Upper lobe of right lung (tissue), 1 donor: ENCODE data around the gene PHAF1. TPM values are rescaled to one million over a fixed set of nuclear protein-coding genes. Genes with fewer than 3 reads are reported as not detected.
A peak's percentile ranks its signal among the peaks of the same experiment; 100 is the strongest.

Experiments used
- ATAC-seq: fragments of 200-7000 bp; cut with Tn5 transposase; one replicate; pipeline ENCODE4 v1.9.1; 2020; ENCODE audit warnings: mild to moderate bottlenecking, moderate library complexity
- DNase-seq: peaks from one replicate; pipeline ENCODE4 v3.0.0-alpha.2; 2020
- H3K27ac ChIP-seq: fragments of 200-600 bp; one replicate; pipeline ENCODE4 v1.8.0; 2022
- H3K27me3 ChIP-seq: fragments of 200-600 bp; one replicate; pipeline ENCODE4 v1.8.0; 2022; ENCODE audit warnings: mild to moderate bottlenecking
- H3K36me3 ChIP-seq: fragments of 200-600 bp; one replicate; pipeline ENCODE4 v1.8.0; 2022
- H3K4me1 ChIP-seq: fragments of 200-600 bp; one replicate; pipeline ENCODE4 v1.8.0; 2022
- H3K4me3 ChIP-seq: fragments of 200-600 bp; one replicate; pipeline ENCODE4 v1.8.0; 2022; ENCODE audit warnings: mild to moderate bottlenecking
- H3K9me3 ChIP-seq: fragments of 200-600 bp; one replicate; pipeline ENCODE4 v1.8.0; 2022
- CTCF ChIP-seq: fragments of 200-600 bp; IDR thresholded peaks from one replicate; pipeline ENCODE4 v1.8.0; 2022; ENCODE audit warnings: antibody characterized with exemption
- intact Hi-C: fragments of 100-400 bp; cut with DNase I; formaldehyde crosslinking; loops from one replicate; pipeline ENCODE4 v1.11.0; 2022
- total RNA-seq: library from RNA; stranded (reverse); fragmentation: NEBNext Ultra II Directional; extraction: Animal tissue kit (Norgen Biotek cat#: 25700); gene quantifications from one replicate; pipeline ENCODE4 v1.2.1, GENCODE V29; 2021
- donor health status: DM: no; HTN: yes; CAD: no; lungs with severe emphysema.

The PHAF1 gene
- total RNA-seq, 1 donor from 2014 or later, result 16.4 TPM

- ATAC-seq (peak; percentile 76), DNase-seq (peak; percentile 91)
- no peak for TF ChIP-seq CTCF
- no peaks in the 10 kb centered on the region for H3K27me3 ChIP-seq
- peak within 1 kb of the TSS; percentile 83 for H3K27ac ChIP-seq
- intact Hi-C loops, result loop anchor here (10.0 kb wide), 1 partner anchor 176 kb away; no protein-coding TSS in a partner anchor
- H3K36me3 ChIP-seq, result peaks cover 26% of the 10 kb centered on the region
- H3K4me3 ChIP-seq, result peak within 1 kb of the TSS; percentile 75
- H3K9me3 ChIP-seq, result no peaks in the 10 kb centered on the region
- H3K4me1 ChIP-seq, result peaks cover 12% of the 10 kb centered on the region
Observed at GRCh38 chr16:67150833-67151396, 41.2 kb downstream of the PHAF1 start, which contains the start of gene B3GNT9. Gene B3GNT9, minus strand, starts transcription at chr16:67150998. Its CDS starts 513 bp downstream, at chr16:67150485.

GRCh38 chr16:67151431-67152097 lies 41.8 kb downstream of the PHAF1 start:
- peak overlapping the region; percentile 75 for H3K4me3 ChIP-seq
- no peaks in the 10 kb centered on the region for H3K9me3 ChIP-seq
- TF ChIP-seq CTCF, result no peak
- ATAC-seq, result no peak
- H3K27ac ChIP-seq, result peak overlapping the region; percentile 83
- intact Hi-C loops, result loop anchor here (10.0 kb wide), 1 partner anchor 177 kb away; no protein-coding TSS in a partner anchor
- H3K36me3 ChIP-seq, result peaks cover 19% of the 10 kb centered on the region
- H3K27me3 ChIP-seq, result no peaks in the 10 kb centered on the region
- DNase-seq, result no peak
- H3K4me1 ChIP-seq, result peaks cover 12% of the 10 kb centered on the region

- intact Hi-C loops, result loop anchor here (10.0 kb wide), 1 partner anchor 180 kb away; no protein-coding TSS in a partner anchor
- Histone ChIP-seq H3K27ac (no peak overlapping the region), H3K4me3 (peak overlapping the region; percentile 8)
Observed at GRCh38 chr16:67154578-67155294, 45.0 kb downstream of the PHAF1 start.

GRCh38 chr16:67155295-67156142 lies 45.8 kb downstream of the PHAF1 start:
- Histone ChIP-seq H3K4me3 (peak overlapping the region; percentile 8), H3K27me3 (no peaks in the 10 kb centered on the region), H3K36me3 (no peaks in the 10 kb centered on the region), H3K9me3 (no peaks in the 10 kb centered on the region), H3K4me1 (peaks cover 12% of the 10 kb centered on the region), H3K27ac (no peak overlapping the region)
- ATAC-seq (peak; percentile 78), DNase-seq (peak; percentile 89)
- intact Hi-C loops, result loop anchor here (10.0 kb wide), 1 partner anchor 181 kb away; no protein-coding TSS in a partner anchor
- TF ChIP-seq CTCF, result peak; percentile 96

More at GRCh38 chr16:67154578-67155294, 45.0 kb downstream of the PHAF1 start:
- DNase-seq, result no peak
- TF ChIP-seq CTCF, result no peak
- H3K27me3 ChIP-seq, result no peaks in the 10 kb centered on the region
- no peak for ATAC-seq
- H3K4me1 ChIP-seq, result peaks cover 12% of the 10 kb centered on the region
- no peaks in the 10 kb centered on the region for H3K9me3 ChIP-seq
- H3K36me3 ChIP-seq, result no peaks in the 10 kb centered on the region
